ENCODE data around the gene KCNMB2. TPM values are rescaled to one million over a fixed set of nuclear protein-coding genes. Genes with fewer than 3 reads are reported as not detected.
A peak's percentile ranks its signal among the peaks of the same experiment; 100 is the strongest.
"Not testable (repeated sequence)": the region's sequence is repeated elsewhere in the genome, so short reads cannot be mapped to it uniquely, and the experiment has no call there.

Gene KCNMB2
- total RNA-seq, 1 experiment from 2014 or later = not detected

DNA sequence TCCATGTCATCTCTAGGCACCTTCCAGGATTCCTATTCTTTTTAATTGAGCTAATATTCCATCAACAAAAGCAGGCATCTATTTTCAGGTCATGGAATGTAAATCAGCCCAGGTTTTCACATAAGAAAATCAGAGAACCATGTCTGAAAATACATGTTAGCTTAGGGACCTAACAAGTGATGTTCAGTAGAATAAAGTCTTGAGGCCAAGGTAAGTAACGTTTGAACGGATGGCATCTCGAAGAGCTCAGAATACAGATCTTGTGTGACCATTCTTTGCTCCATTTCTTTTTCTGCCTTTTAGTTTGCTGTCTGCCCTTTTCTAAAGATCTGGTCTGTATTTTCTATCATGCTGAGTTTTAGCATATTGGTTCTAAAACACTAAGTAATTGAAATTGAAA, 16.5 kb upstream of the KCNMB2 start:
- DNase-seq (ENCODE audit: low read depth) = no peak

DNA sequence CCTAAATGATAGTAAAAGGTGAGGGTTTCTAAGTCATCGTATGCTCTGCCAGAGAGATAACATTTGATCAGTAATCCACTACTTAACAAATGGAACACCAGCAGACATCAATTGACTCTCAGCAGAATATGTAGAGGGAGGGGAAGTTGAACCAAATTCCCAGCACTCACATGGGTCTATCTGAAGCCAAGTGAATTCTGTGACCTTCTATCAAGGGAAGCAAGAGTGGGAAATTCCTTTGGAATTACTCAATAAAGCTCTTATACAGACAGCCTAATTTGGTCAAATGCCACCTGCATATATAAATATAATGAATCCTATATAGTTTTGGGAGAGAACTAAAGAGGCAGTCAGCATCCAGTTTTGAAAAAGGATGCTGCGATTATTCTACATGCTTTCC, 15.8 kb upstream of the KCNMB2 start:
- DNase-seq (ENCODE audit: low read depth) = no peak

DNA sequence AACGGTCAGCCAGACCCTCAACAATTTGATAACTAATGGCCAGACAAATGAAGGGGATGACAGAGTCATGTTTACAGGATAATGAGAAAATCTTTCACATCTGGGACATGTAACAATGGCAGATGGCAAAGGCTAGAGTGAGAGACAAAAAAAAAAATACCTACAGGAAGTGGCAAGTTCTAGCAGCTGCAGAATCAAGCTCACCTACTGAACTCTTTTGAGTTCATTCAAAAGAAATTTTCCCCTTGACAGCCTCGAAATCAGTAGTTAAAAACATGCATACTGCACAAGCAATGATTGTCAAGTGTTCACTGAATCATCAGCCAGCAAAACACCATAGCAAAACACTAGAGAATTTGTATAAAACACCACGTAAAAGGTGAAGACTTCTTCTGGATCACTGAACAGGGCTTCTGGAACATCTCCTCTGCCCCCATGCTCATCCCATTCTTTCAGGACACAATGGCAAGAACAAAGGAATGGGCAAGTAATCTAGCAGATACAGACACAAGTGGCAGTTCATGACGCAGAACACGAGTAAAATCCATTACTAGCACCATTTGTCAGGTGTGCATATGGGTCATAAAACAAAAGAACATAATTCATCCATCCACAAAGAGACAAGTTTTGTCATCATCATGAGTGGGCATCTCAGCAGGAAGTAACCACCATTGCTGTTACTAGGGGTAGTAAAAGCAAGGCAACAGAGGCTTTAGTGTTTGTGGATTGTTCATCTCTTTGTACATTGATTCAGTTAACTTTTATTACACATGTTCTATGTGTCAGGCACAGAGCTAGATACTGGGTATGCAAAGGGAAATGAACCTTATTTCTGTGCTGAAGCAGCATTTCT, 13.8 kb upstream of the KCNMB2 start:
- DNase-seq (ENCODE audit: low read depth) = no peak

DNA sequence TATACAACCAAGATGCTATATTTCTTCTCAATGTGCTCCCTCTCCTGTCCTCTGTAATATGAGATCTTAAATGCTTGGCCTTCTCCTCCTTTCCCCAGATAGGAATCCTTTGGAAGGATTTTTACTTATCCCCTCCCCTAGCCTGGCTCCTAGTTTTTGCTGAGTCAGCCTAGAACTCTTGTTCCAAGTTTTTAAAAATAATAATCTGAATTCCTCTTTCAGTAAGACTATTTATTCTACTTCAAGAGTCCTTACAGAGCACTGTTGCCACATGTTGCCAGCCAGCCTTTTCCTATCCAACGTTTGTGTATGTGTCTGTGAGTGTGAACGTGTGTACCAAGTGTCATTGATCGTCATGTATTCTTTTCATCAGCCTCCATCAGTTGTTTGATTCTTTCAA, 11.0 kb upstream of the KCNMB2 start:
- DNase-seq (ENCODE audit: low read depth) = no peak

DNA sequence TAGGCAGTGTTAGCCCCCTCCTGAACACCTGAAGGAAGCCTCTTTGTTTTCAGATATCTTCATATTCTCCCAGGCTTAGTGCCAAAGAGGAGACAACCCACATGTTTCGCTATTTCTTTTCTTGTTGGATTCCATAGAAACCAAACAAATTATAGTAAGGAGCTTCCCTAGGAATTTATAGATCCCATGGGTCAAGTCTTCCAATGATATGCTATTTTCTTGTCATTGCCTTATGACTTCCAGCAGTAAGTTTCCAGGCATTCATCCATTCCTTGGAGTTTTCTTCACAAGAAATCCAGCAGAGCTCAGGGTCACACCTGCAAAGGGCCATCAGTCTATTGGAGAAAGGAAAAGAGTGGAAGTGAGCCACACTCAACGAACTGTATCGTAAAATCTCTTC, 9.9 kb upstream of the KCNMB2 start:
- no peak for DNase-seq (ENCODE audit: low read depth)

DNA sequence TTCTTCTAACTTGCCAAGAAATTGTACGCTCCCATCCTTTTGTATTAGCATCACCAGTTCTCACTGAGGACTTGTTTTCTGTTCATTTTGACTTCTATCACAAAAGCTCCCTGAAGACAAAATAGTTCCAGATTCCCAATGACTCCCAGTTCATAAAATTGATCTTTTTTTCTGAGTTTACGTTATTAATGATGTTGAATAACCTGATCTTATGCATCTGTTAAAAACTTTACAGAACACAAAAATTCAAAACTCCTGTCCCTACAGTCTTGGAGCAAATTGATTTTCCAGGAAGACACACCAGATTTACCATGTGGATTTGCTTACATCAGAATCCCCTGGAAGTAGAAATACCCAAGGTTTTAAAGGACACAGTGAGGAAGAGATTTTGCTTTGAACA, 8.3 kb upstream of the KCNMB2 start:
- no peak for DNase-seq (ENCODE audit: low read depth)

DNA sequence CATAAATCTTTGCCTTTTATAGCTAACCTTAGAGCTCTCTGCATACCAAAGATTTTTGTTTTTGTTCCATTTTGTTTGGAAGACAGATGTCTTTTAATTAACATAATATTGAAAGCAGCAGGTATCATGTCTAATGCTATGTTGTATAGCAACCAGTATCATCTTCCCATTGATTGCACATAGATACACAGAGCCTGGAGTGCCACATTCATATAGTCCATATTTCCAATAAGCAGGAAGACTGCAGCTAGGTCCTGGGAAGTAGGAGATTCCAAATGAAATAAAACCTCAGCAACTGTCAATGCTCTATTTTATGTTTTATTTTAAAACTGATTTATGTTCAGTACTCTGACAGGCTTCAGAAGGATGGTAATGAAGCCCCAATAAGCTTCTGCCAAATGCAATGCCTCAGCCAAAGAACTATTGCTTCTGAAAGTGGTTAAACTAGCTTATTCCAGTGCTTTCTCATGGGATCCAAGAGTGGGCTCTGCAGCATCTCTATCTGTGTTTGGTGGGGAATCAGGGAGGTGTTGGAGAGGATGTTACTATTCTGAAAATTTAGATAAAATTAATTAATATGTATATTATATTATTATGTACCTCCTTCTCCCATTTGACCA, 6.5 kb upstream of the KCNMB2 start:
- DNase-seq (ENCODE audit: low read depth) = no peak

DNA sequence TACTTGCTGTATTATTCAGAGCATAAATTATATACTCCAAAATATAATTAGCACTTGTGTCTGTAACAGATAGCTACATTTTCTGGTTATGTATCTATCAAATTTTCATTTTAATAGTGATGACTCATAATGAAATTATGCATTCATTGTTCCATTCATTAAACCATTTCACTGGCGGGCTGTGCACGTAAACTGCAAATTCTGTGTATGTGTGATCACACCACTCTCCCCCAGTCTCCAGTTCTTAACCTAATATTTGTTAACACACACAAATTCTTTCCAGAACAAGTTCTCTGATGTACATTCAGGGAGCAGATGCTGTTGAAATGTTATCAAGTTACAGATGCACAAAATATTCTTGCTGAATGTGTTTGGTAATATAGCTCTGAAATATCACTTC, 3.8 kb upstream of the KCNMB2 start:
- peak; percentile 5 for DNase-seq (ENCODE audit: low read depth)

DNA sequence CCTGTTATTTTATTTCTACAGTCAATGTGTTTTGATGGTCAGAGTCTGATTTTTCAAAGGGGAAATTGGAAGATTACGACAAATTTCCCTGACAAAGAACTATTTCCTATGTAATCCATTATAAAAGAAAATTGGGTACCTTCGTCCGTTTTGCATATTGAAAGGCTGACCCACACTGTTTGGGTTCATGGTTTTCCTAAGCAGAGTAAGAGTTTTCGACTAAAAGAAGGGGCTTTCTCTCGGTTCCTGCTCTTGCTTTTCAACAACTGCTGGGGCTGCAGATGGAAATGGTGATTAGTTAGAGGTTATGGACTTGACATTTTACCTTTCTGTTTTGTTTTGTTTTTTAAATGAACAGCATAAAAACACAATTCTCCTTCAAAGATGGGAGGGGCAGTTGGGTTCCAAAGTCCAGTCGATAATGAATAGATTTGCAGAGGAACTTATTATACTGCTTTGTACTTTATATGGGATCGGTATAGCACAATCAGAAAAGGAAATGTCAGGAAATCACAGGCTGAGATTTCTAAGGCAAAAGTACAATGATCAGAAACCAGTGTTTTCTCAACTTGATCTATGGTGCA, 978 bp downstream of the KCNMB2 start:
- DNase-seq (ENCODE audit: low read depth) = no peak

DNA sequence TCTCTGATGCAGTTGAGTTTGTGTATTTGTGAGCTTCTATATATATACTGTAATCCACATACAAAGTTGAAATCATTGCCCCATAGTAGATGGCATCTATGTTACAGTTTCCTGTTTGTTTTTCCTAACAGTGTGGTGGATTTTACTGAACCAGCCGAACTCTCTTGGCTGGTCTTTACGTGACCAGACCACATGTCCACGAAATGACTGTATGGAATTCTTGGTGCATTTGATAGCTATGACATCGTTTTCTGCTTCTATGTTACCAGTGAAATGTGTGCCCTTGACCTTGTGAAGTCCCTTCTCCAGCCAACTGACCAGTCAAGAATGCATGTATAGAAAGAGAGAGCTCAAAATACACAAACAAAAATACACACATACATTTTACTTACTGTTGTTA, 1.8 kb downstream of the KCNMB2 start:
- no peak for DNase-seq (ENCODE audit: low read depth)

DNA sequence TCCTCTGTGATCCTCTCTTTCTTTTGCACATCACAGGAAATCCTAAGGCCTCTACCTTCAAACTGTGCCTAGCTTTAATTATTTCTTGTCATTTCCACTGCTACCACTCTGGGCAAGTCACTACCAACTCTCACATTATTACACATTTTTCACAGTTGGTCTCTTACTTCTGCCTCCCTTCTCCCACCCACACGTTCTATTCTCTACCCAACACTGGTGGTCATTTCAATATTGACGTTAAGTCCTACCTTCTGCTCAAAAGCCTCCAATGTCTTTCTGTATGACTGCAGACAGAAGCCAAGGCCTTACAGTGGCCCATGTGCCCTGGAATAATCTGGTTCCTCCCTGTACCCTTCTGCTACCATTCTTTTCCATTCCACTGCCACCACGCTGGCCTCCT, 3.9 kb downstream of the KCNMB2 start:
- DNase-seq (ENCODE audit: low read depth) = no peak

DNA sequence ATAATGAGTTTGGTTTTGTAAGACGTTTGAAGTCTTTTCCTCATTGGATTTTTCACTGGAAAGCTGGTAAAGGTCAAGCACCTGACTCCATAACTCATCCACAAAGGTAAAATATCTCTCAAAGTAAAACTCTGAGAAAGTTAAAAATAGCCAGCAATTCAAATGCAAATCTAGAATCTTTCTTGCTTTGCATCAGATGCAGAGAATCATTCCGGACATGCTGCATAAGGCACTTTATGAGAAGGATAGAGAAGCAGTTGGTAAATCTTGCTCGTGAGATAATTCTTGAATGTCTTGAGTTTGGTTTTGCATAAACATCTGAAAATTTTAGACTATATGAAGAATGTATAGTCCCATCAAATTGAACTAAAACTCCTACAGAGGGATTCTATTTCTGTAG, 9.1 kb downstream of the KCNMB2 start:
- no peak for DNase-seq (ENCODE audit: low read depth)

DNA sequence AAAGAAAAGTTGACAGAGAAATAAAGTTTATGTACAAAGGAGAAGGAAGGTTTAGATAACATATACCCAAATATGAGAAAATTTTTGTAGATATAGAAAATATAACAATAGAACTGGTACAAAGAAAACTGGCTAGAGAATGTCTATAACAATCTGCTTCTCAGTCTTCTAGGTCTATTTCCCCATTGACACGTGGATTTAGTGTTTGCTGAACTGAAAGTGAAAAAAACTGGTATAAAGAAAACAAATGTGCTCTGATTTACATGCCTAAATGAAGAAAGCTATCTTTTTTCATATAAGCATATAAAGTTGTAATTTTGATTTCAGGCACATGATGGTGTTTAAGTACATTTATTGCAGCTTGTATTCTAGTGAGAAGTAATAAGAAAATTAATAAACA, 9.8 kb downstream of the KCNMB2 start:
- DNase-seq (ENCODE audit: low read depth) = no peak

DNA sequence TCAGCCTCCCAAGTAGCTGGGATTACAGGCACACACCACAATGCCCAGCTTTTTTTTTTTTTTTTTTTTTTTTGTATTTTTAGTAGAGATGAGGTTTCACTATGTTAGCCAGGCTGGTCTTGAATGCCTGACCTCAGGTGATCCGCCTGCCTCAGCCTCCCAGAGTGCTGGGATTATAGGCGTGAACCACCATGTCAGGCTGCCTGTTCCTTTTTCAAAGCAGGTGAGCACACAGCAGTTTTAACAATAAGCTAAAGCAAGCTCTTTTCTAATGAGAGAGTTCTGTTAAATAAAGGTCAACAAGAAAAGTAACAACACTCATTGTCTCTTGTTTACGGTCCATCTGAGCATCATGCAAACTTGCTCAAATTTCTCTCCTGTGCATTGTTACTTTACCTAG, 13.2 kb downstream of the KCNMB2 start:
- not testable (repeated sequence) for DNase-seq (ENCODE audit: low read depth)

DNA sequence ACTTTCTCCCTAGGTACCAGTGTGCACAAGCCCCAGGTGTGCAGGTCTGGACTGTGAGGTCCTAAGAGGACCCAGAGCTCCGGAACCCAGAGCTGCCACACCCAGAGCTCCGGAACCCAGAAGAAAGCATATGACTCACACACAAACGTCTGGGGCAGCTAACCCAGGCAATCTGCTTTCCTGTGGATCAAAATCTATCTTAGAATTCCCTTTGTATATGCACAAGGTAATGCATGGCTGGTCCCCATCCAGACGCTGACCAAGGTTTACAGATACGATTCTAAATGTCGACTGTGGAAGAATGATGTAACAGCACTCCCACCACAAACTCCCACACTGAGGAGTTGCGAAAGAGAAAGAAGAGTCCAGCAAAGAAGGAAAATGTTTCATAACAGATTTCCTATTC, 15.7 kb downstream of the KCNMB2 start:
- peak; percentile 6 for DNase-seq (ENCODE audit: low read depth)

DNA sequence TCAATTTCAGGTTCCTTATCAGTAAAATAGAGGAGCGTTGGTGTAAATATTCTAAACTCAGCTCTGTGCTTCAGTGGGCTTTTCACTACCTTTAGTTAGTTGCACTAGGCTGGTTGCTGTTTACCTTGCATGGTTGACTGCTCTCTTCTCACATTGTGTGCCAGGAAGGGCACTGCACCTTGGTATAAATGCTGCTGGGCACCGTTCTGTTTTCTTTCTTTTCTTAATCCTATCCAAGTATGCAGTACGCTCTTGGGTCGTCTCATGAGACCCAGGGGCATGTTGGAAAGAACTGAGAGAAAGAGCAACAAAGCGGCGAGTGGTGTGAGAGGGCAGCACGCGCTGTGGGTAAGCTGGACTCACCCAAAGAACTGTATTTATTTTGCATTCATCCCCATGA, 22.4 kb downstream of the KCNMB2 start:
- no peak for DNase-seq (ENCODE audit: low read depth)

DNA sequence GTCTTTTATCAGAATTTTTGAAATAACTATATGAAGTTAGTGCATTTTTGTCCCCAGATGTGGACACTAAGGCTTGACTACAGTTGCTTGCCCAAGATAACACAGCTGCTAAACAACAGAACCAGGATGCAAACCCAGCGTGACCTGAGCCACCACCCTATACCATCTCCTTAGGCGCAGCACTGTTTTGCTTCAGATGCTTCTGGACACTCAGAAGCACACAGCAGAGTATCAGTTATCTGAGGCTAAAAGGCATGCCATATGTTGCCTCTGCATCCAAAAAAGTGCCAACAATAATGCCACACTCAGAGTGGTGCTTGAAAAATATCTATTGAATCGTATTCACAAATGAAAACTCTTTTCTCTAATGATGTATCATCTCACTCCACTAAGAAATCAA, 24.5 kb downstream of the KCNMB2 start:
- DNase-seq (ENCODE audit: low read depth) = no peak

DNA sequence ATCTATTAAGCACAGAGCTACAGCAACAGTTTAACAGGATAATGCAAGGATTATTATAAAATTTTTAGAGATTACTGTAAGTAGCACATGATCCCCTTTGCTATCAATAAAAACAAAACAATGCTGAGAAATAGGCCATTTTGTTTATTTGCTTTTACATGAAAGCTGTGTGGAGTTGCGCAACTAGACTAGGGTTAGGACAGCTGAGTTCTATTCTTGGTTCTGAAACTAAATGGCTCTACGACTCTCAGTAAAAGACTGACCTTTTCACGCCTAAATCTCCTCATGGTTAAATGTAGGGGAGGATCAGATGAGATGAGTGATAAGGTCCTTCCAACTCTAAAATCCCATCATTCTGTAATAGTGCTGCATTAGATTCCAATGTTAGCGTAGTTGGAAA, 25.0 kb downstream of the KCNMB2 start:
- peak; percentile 51 for DNase-seq (ENCODE audit: low read depth)

DNA sequence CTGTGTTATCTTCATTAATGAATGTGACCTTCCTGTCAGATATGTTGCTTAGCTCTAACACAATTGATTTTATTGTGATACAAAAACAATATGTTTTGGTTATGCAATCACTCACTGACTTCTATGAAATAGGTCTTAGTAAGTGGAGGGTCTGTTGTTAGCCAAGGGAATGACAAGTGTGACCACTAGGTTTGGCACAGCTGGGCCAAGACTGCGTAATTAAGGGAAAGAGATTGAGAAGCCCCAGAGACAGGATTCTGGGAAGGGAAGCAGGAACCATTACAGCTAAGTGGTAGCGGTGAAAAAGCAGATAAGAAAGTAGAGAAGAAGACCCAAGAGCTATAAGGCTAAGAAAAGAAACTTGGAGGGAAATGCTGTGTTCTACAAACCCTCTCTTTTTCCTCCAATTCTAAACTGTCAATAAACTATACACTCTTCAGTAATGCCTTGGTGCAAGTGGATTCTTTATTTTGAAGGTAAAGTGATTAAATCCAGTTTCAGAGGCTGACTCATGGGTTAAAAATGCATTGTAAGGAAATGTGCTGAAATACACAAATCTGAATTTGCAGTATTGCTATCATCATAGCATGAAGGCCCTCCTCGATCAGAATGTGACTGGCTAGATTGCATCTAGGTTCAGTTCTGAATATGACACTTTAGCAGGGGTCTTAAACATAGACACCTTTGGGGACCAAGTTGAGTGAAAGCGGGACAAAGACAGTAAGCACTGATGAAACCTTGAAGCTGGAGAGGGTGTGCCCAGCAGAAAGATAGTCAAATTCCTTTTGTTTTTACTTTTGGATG, 26.1 kb downstream of the KCNMB2 start:
- DNase-seq (ENCODE audit: low read depth) = peak; percentile 11

DNA sequence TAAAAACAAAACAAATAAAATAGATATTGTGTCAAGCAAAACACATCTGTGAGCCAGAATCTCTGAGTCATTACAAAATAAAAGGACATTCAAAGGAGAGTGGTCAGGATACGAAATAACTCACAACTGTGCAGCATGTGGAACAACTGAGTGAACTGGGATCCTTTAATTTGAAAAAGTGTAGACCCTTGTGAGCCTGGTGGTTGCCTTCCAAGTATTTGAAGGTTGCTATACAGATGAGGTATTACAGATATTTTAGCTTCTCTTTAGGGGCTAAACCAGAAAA, 26.7 kb downstream of the KCNMB2 start:
- DNase-seq (ENCODE audit: low read depth) = peak; percentile 34

DNA sequence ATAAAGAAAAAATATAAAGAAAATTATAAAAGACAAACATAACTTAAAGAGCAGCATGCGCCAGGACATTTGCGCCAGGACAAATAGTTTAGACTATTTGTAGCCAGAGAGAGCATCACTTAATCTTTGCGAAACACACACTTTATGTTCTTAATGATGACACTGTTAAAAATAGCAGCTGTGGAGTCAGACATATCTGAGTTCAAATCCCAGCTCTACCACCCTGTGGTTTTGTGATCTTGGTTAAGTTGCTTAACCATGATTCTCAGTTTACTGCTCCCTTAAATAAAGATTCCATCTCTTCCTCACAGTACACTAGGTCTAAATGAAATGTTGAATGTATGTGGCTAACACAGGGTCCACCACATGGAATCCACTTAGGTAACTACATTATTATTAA, 31.4 kb downstream of the KCNMB2 start:
- no peak for DNase-seq (ENCODE audit: low read depth)

DNA sequence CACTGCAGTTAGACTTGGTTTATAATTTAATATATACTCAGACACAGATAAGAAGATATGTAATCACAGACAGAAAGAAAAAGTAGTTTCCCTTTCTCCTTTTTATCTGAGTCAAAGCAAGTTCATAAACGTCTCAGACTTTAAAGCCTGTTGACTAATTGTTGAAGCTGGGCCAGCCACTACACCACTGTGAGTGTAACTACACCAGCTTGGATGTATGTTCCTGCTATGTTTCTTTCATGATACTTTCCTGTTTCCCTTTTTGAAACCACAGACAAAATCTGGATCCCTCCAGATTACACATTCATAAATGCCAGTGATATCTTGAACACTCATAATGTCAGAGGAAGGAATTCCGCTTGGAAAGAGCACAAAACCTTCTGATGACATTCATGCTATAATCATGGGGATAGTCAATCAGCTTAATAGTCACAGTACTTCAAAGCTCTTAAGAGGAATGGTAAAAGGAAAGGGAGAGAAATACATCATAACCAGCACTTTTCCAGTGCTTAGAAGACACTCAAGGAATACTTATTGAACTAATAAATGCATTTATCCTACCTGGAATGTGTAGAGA, 32.0 kb downstream of the KCNMB2 start:
- DNase-seq (ENCODE audit: low read depth) = no peak

Measured in LHCN-M2 (cell line).